Fibroblast of upper back skin (primary cell): ENCODE results near the gene PDK1.
"Not testable (repeated sequence)": the region's sequence is repeated elsewhere in the genome, so short reads cannot be mapped to it uniquely, and the experiment has no call there.

Source experiments
- DNase-seq: peaks from one replicate; pipeline ENCODE4 v3.0.0-alpha.2; 2013

The PDK1 gene

GRCh38 chr2:172555522-172556283, at the start of gene PDK1:
TSS of gene PDK1 (plus strand) at chr2:172556090. CDS start at chr2:172556151, 61 bp downstream.
- DNase-seq = peak; percentile 92

DNA sequence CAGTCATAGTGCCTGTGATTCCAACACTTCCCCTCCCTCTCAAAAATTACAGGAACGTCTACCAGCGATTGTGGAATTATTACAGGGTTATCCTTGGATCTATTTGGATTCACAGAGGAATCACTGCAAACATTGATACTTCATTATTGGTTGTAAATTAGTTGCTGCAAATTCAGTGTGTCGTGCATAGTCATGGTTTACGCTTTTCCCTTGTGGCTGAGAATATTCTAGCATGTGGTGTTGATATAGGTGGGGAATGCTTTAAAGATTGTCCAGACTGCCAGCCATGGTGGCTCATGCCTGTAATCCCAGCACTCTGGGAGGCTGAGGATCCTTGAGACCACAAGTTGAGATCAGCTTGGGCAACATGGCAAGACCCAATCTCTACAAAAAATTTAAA, 48.7 kb upstream of the PDK1 start:
- DNase-seq = no peak

DNA sequence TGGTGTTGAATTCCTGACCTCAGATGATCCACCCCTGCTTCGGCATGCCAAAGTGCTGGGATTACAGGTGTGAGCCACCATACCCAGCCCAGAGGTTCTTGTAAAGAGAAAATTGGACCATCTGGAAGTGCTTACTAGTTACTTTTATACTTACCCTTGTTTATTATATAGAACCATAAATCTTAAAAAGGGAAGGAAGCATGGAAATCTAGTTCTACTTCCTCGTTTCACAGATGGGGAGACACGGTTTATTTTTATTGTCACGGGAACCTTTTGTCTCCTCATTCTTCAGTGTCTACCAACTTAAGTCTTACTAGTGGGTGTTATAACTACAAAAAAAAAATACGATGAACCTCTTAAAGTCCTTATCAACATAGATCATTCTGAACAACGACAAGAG, 45.8 kb upstream of the PDK1 start:
- DNase-seq = no peak

DNA sequence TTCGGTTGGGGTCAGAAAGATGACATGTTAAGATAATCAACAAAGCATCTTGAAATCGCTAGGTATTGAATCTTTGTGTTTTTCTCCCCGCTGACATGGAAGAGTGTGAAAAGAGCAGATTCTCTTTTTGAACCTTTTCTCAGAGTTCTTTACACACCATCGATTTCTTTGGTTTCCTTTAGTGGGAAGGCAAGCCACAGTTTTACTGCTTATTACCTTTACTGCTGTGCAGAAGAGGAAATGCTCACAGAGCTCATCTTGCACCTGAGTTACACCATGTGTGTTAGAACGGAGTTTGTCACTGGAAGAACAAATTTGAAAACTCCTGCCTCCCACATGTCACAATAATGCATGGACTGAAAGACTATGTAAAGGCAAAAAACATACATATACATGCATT, 45.3 kb upstream of the PDK1 start:
- no peak for DNase-seq

GRCh38 chr2:172512810-172513523, 42.9 kb upstream of the PDK1 start:
- no peak for DNase-seq

- no peak for DNase-seq
Measured at GRCh38 chr2:172513524-172513900, 42.4 kb upstream of the PDK1 start.

DNA sequence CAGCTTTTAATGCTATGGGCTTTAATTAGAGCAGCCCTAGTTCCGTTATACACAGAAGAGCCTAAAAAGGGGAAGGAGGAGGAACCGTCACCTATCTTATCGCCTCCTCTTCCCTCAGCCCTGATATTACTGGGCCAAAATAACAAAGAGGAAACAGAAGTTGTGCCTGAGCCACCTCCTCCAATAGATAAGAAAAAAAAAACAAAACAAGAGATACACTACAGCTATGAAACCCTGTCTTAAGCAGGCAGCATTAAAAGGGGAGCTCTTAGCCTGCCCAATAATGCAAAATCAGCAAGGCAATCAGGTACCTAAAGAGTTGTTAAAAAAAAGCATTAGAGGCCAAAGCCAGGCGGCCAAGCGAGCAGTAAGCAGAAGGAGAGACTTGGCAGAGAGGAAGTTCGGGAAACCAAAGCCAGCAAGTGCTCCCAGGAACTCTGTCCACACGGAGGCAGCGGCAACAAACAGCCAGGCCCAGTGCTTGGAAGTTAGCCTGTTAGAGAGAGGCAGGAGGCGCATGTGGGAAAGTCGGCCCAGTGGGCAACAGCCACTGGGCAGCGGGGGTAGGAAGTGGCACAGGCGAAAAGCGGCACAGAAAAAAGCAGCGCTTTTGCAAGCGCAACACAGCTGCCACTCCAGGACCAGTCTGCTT, 41.8 kb upstream of the PDK1 start:
- no peak for DNase-seq

DNA sequence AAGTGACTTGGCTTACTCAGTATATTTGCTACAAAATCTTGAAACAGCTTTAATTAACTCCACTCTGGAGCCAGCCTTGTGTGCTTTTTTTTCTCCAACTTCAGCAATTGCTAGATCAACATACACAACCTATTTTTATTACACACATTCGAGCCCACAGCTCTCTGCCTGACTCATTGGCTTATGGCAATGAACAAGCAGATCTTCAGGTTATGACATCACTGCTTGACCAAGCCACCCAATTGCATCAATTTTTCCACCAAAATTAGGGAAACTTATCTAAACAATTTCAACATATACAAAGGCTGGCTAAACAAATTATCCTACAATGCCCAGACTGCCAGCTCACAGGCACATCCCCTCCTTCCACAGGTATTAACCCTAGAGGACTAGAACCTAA, 39.6 kb upstream of the PDK1 start:
- peak; percentile 36 for DNase-seq

- DNase-seq = no peak
Measured at GRCh38 chr2:172518995-172519394, 36.9 kb upstream of the PDK1 start.

DNA sequence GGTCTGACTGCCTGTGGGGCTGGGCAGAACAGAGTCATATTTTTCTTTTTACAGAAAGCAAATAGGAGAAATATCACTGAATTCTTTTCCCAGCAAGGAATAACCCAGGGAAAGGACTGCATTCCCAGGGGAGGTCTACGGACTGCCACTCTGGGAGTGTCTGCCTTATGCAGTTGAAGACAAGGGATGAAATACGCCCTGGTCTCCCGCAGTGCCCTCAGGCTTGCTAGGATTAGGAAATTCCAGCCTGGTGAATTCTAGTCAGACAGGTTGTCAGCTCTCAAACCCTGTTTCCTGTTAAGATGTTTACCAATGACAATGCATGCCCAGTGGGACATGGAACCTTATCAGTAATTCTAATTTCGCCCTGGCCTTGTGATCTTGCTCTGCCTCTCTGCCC, 30.3 kb upstream of the PDK1 start:
- DNase-seq = no peak

DNA sequence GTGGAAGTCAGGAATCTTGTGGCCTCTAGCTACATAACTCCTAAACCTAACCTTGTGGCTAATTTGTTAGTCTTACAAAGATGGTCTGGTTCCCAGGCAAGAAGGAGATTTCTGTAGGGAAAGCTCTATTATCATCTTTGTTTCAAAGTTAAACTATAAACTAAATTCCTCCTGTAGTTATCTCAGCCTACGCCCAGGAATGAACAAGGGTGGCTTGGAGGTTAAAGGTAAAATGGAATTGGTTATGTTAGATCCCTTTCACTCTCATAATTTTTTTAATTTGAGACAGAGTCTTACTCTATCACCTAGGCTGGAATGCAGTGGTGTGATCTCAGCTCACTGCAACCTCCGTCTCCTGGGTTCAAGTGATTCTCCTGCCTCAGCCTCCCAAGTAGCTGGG, 24.6 kb upstream of the PDK1 start:
- no peak for DNase-seq

DNA sequence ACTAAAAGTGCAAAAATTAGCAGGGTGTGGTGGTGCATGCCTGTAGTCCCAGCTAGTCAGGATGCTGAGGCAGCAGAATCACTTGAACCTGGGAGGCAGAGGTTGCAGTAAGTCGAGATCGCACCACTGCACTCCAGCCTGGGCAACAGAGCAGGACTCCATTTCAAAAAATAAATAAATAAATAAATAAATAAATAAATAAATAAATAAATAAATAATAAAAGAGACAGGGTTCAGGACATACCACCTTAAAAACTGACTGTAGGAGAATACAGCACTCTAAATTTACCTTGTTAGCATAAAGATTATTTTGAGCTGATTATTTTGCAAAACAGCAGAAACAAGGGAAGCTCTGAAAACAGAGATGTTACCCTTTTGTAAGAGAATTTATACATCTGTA, 23.4 kb upstream of the PDK1 start:
- DNase-seq = not testable (repeated sequence)

GRCh38 chr2:172533687-172534086, 22.2 kb upstream of the PDK1 start:
- no peak for DNase-seq

DNA sequence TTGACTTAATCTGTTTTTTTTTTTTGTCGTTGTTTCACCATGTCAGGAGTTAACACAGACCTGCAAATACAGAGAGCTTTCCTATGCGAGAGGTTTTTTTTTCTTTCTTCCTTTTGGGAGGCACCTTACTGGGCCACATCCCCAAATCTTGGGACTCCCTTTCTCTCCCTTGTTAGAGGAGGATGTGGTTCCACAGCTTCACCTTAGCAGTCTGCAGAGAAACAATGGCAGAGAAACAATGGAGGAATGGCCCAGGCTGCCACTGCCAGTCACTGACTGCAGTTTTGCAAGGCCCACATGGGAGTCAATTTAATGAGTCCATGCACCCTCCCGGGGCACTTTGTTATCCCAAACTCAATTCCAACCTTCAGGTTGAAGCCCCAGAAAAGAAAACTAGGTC, 20.8 kb upstream of the PDK1 start:
- DNase-seq = no peak

DNA sequence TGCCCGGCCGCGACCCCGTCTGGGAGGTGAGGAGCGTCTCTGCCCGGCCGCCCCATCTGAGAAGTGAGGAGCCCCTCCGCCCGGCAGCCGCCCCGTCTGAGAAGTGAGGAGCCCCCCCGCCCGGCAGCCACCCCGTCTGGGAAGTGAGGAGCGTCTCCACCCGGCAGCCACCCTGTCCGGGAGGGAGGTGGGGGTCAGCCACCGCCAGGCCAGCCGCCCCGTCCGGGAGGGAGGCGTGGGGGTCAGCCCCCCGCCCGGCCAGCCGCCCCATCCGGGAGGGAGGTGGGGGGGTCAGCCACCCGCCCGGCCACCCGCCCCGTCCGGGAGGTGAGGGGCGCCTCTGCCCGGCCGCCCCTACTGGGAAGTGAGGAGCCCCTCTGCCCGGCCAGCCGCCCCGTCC, 18.0 kb upstream of the PDK1 start:
- not testable (repeated sequence) for DNase-seq

- DNase-seq = no peak
Measured at GRCh38 chr2:172539767-172540166, 16.1 kb upstream of the PDK1 start.

GRCh38 chr2:172540421-172540820, 15.5 kb upstream of the PDK1 start:
- no peak for DNase-seq

GRCh38 chr2:172545408-172546075, 10.3 kb upstream of the PDK1 start:
- no peak for DNase-seq

- no peak for DNase-seq
Measured at GRCh38 chr2:172549131-172549530, 6.8 kb upstream of the PDK1 start.

DNA sequence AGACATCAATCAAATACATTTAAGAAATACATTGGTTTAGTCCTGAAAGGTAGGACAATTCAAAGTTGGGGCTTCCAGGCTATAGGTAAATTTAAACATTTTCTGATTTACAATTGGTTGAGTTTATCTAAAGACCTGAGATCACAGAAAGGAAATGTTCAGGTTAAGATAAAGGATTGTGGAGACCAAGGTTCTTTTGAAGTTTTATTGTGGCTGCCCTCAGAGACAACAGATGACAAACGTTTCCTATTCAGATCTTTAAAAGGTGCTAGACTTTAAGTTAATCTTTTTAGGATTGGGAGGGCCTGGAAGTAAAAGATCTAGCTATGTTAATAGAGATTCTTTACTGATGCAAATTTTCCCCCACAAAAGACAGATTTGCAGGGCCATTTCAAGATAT, 6.1 kb upstream of the PDK1 start:
- not testable (repeated sequence) for DNase-seq

- no peak for DNase-seq
Measured at GRCh38 chr2:172550419-172550818, 5.5 kb upstream of the PDK1 start.

DNA sequence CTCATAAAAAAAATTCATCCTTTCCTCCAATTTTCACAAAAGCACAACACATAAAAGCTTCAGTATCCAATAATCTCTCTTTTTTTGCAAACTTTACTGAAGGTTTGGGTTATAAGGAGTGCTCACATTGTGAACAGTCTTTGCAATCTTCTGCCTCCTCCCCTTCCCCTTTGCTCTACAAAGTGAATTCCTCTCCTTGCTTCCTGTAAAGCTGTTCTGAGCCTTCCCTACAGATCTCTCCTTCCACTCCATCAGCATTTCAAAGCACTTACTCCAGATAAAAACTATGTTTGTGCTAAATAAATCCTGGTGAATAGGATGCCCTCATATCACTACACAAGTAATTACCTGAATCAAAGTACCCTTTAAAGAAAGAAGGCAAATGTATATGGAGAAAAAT, 4.6 kb upstream of the PDK1 start:
- no peak for DNase-seq

DNA sequence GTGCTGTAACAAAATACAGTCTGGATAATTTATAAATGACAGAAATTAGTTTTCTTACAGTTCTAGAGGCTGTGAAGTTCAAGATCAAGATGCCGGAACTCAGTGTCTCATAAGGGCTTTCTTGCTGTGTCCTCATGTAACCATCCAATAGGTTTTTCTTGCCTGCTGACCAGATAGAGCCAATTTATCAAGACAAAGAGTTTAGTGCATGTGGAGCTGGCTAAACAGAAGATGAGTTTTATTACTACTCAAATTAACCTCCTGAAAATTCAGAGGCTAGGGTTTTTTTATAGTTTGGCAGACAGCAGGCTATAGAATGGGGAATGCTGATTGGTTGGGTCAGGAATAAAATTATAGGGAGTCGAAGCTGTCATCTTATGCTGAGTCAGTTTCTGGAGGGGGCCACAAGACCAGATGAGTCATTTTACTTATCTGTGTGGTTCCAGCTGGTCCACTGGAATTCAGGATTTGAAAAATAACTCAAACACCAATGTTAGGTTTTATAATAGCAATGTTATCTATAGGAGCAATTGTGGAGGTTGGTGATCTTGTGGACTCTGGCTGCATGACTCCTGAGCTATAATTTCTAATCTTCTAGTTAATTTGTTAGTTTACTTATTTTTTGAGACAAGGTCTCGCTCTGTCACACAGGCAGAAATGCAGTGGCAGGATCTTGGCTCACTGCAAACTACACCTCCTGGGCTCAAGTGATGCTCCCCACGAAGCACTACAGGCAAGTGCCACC, 3.2 kb upstream of the PDK1 start:
- DNase-seq = peak; percentile 93
